CD1c-positive myeloid dendritic cell (primary cell): ENCODE results near the gene RNU1-3.
"Not testable (repeated sequence)": the region's sequence is repeated elsewhere in the genome, so short reads cannot be mapped to it uniquely, and the experiment has no call there.

Source experiments
- DNase-seq: peaks from one replicate; pipeline ENCODE4 v3.0.0-alpha.2; 2016; ENCODE audit errors: extremely low spot score

Gene RNU1-3

GRCh38 chr1:16666502-16667413, at the start of gene RNU1-3:
TSS of gene RNU1-3 (minus strand) at chr1:16666948.
- DNase-seq = not testable (repeated sequence)

GRCh38 chr1:16713480-16713879, 46.7 kb upstream of the RNU1-3 start:
- not testable (repeated sequence) for DNase-seq

- DNase-seq = not testable (repeated sequence)
Measured at GRCh38 chr1:16712984-16713383, 46.2 kb upstream of the RNU1-3 start.

GRCh38 chr1:16712582-16712981, 45.8 kb upstream of the RNU1-3 start:
- not testable (repeated sequence) for DNase-seq

GRCh38 chr1:16712131-16712530, 45.4 kb upstream of the RNU1-3 start:
- DNase-seq = not testable (repeated sequence)

DNA sequence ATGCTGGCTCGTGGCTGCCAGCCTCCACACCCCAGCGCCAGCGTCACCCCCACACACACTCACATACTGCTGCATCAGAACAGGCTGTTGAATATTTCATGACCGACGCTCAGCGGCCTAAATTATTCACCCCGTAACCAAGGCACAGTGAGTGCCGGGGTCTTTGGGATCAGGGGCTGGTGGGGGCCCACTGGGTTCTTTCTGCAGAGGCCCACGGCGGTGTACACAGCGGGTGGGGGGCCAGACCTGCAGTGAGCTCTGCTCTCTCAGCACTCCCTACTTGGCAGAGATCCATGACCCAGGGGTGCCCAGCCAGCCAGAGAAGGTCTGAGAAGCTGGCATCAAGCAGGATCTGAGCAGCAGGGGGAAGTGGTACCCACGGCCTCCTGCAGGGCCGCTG, 43.9 kb upstream of the RNU1-3 start:
- DNase-seq = not testable (repeated sequence)

GRCh38 chr1:16709659-16710087, 42.9 kb upstream of the RNU1-3 start:
- not testable (repeated sequence) for DNase-seq

GRCh38 chr1:16708704-16709103, 42.0 kb upstream of the RNU1-3 start:
- not testable (repeated sequence) for DNase-seq

GRCh38 chr1:16707130-16708093, 40.7 kb upstream of the RNU1-3 start:
- not testable (repeated sequence) for DNase-seq

- not testable (repeated sequence) for DNase-seq
Measured at GRCh38 chr1:16706302-16706701, 39.6 kb upstream of the RNU1-3 start.

DNA sequence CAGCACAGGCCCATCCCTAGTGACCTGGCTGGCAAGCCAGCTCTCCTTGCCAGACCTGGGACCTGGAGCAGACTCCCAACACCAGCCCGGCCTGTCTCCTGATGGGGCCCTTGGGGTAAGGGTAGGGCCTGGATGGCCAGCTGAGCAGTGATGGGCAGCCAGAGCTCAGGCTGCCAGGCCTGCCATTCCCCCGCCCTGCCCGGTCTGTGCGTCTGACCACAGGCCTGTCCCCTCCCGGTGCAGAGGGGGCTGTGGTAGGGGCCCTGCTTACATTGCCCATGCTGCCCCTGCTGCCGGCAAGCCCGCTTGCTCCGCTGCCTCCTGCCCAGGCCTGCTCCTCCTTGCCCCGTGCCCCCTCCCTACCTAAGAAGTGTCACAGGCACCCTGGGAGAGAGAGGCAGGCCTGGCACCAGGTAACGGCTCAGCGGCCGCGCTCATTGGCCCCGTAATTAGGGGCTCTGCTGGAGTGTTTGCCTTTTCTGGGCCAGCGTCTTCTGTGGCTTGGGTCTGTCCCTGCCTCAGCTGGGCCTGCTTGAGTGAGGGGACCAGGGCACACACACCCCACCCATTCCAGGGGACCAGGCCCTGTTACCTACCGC, 37.9 kb upstream of the RNU1-3 start:
- not testable (repeated sequence) for DNase-seq

- DNase-seq = not testable (repeated sequence)
Measured at GRCh38 chr1:16704076-16704475, 37.3 kb upstream of the RNU1-3 start.

GRCh38 chr1:16703602-16704001, 36.9 kb upstream of the RNU1-3 start:
- not testable (repeated sequence) for DNase-seq

DNA sequence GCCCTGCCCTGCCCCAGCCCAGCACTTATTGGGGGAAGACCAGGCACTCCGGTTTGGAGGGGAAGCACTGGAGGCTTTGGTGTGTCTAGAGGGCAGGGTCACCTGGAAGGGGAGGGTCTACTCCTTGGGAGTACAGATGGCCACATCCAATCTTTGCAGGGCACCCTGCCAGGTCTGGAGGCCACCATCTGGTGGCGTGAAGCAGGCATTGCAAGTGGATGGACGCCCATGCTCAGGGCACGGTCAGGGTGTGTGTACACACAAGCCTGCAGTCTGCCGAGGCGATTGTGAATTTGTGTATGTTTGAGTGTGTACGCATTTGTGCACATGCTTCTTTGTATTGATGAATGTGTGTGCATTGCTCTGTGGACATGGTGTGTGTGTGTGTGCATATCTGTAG, 36.4 kb upstream of the RNU1-3 start:
- not testable (repeated sequence) for DNase-seq

GRCh38 chr1:16702280-16702679, 35.5 kb upstream of the RNU1-3 start:
- DNase-seq = not testable (repeated sequence)

GRCh38 chr1:16701189-16701588, 34.4 kb upstream of the RNU1-3 start:
- DNase-seq = not testable (repeated sequence)

GRCh38 chr1:16700138-16700895, 33.6 kb upstream of the RNU1-3 start:
- not testable (repeated sequence) for DNase-seq

DNA sequence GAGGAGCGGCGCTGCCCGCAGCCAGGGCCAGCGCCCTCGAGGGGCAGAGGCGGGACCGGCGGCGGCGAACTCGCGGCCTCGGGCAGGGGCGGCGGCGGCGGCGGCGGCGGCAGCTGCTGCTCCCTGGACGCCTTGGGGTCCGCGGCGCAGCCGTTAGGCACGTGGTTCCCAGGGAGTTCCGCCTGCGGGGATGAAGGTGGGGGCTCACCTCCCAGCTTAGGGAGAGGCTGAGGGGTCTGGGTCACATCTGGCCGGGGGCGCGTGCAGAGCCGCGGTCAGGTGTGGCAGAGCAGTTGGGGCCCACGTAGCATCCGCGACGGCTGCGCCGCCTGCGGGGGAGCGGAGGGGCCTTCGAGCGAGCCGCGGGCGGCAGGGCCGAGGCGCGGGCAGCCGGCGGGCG, 32.7 kb upstream of the RNU1-3 start:
- DNase-seq = not testable (repeated sequence)

DNA sequence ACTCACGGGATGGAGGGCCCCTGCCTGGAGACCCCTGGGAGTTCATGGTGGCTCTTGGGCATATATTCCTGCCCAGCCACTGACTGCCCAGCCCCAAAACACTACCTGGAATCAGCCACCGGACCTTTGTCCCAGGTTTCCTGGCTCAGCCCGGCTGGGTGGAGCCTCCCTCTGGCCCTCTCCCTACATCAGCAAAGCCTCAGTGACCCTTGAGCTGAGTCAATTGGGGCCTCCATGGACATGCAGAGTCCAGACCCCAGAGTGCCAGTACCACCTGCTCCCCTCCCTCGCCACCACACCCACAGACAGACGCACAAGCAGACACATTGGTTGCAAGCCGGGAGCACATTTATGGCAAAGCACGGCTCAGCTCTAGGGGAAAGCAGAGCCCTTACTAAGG, 30.4 kb upstream of the RNU1-3 start:
- not testable (repeated sequence) for DNase-seq

DNA sequence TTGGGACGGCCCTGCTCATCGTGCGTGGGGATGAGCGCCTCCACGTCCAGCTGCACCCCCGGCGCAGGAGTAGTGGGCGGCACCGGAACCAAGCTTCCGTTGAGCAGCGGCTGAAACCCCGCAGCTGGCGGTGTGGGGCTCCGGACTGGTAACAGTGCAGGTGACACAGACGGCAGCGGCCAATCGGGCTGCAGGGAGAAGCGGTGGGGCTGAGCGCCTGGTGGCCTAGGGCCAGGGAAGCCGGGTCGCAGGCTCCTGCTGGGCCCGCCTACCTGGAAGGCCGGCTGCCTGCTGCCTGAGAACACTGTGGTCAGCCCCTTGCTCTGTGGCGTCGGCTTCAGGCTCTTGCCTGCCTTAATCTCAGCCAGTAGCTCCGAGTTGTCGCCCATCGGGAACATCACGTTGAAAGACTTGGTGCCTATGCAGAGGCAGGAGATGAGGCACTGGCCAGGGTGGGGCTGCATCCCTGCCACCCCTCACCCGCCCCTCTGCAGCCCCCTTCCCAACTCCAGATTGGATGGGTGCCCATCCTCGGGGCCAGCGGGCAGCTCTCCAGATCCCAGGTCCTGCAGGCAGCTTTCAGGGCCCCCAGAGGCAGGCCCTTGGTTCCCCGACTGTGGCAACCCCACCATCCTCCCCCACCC, 29.9 kb upstream of the RNU1-3 start:
- not testable (repeated sequence) for DNase-seq
